ENCODE results near the gene TUBA8. TPM values are rescaled to one million over a fixed set of nuclear protein-coding genes. Genes with fewer than 3 reads are reported as not detected.
"Not testable (repeated sequence)": the region's sequence is repeated elsewhere in the genome, so short reads cannot be mapped to it uniquely, and the experiment has no call there.

TUBA8 gene
- total RNA-seq, 6 donors from 2014 or later = 0.61 to 1.2 (median 0.81) TPM; not detected in 1

GRCh38 chr22:18100781-18101180 is 9.8 kb upstream of the TUBA8 start:
- no peak for TF ChIP-seq EP300 (IDR thresholded peaks at IDR 0.05)
- peaks cover 0 to under 1% (median 0%) of the 10 kb centered on the region in 4 donors for H3K36me3 ChIP-seq
- no peak for ATAC-seq (ENCODE audit: low FRiP score in 2 of 2)
- no peaks in the 10 kb centered on the region for H3K27me3 ChIP-seq
- no peak for DNase-seq
- H3K27ac ChIP-seq = no peak overlapping the region
- H3K9me3 ChIP-seq = no peaks in the 10 kb centered on the region
- WGBS, 2 donors = 91 to 97% methylated on average over 3 of the region's 3 CpGs
- H3K4me3 ChIP-seq = no peak overlapping the region
- no peaks in the 10 kb centered on the region for H3K4me1 ChIP-seq

GRCh38 chr22:18101536-18101935 is 9.1 kb upstream of the TUBA8 start:
- H3K27ac ChIP-seq = no peak overlapping the region
- no peak overlapping the region for H3K4me3 ChIP-seq
- no peaks in the 10 kb centered on the region for H3K4me1 ChIP-seq
- DNase-seq (no peak), ATAC-seq (ENCODE audit: low FRiP score in 2 of 2) (peak in 1 of 2 donors; percentile 34)
- H3K27me3 ChIP-seq = no peaks in the 10 kb centered on the region
- TF ChIP-seq, protein P1, sequence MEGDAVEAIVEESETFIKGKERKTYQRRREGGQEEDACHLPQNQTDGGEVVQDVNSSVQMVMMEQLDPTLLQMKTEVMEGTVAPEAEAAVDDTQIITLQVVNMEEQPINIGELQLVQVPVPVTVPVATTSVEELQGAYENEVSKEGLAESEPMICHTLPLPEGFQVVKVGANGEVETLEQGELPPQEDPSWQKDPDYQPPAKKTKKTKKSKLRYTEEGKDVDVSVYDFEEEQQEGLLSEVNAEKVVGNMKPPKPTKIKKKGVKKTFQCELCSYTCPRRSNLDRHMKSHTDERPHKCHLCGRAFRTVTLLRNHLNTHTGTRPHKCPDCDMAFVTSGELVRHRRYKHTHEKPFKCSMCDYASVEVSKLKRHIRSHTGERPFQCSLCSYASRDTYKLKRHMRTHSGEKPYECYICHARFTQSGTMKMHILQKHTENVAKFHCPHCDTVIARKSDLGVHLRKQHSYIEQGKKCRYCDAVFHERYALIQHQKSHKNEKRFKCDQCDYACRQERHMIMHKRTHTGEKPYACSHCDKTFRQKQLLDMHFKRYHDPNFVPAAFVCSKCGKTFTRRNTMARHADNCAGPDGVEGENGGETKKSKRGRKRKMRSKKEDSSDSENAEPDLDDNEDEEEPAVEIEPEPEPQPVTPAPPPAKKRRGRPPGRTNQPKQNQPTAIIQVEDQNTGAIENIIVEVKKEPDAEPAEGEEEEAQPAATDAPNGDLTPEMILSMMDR (IDR thresholded peaks at IDR 0.05) = no peak
- TF ChIP-seq EP300 (IDR thresholded peaks at IDR 0.05) = no peak
- TF ChIP-seq POLR2A (IDR thresholded peaks at IDR 0.05) = no peak
- no peak for TF ChIP-seq POLR2AphosphoS5 (IDR thresholded peaks at IDR 0.05)
- H3K36me3 ChIP-seq = no peaks in the 10 kb centered on the region
- 80 to 85% methylated on average over 4 of the region's 4 CpGs for WGBS, 2 donors
- H3K9me3 ChIP-seq = no peaks in the 10 kb centered on the region

- no peak for ATAC-seq (ENCODE audit: low FRiP score in 2 of 2)
- Histone ChIP-seq H3K27me3 (no peaks in the 10 kb centered on the region), H3K36me3 (no peaks in the 10 kb centered on the region), H3K4me3 (no peak overlapping the region), H3K4me1 (no peaks in the 10 kb centered on the region), H3K9me3 (no peaks in the 10 kb centered on the region), H3K27ac (no peak overlapping the region)
- DNase-seq = peak in 1 of 2 donors; percentile 60
- TF ChIP-seq EP300 (IDR thresholded peaks at IDR 0.05) (no peak), POLR2AphosphoS5 (IDR thresholded peaks at IDR 0.05) (no peak), POLR2A (IDR thresholded peaks at IDR 0.05) (no peak)
- TF ChIP-seq, protein P1 (IDR thresholded peaks at IDR 0.05) = no peak
- 91 to 92% methylated on average over 14 of the region's 14 CpGs for WGBS, 2 donors
Observed at GRCh38 chr22:18103527-18104269, 6.9 kb upstream of the TUBA8 start.

GRCh38 chr22:18104566-18104965 is 6.0 kb upstream of the TUBA8 start:
- WGBS, 2 donors = 100% methylated on average over 4 of the region's 4 CpGs
- Histone ChIP-seq H3K27me3 (no peaks in the 10 kb centered on the region), H3K4me1 (no peaks in the 10 kb centered on the region), H3K4me3 (no peak overlapping the region), H3K27ac (no peak overlapping the region), H3K9me3 (no peaks in the 10 kb centered on the region), H3K36me3 (no peaks in the 10 kb centered on the region)
- DNase-seq = no peak
- no peak for TF ChIP-seq POLR2AphosphoS5 (IDR thresholded peaks at IDR 0.05)
- no peak for TF ChIP-seq POLR2A (IDR thresholded peaks at IDR 0.05)
- TF ChIP-seq, protein P1 (IDR thresholded peaks at IDR 0.05) = no peak
- no peak for TF ChIP-seq EP300 (IDR thresholded peaks at IDR 0.05)
- no peak for ATAC-seq (ENCODE audit: low FRiP score in 2 of 2)

DNA sequence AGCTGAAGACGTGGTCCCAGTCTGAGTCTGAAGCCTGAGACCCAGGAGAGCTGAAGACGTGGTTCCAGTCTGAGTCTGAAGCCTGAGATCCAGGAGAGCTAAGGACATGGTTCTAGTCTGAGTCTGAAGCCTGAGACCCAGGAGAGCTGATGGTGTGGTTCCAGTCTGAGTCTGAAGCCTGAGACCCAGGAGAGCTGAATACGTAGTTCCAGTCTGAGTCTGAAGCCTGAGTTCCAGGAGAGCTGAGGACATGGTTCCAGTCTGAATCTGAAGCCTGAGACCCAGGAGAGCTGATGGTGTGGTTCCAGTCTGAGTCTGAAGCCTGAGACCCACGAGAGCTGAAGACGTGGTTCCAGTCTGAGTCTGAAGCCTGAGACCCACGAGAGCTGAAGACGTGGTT is 4.6 kb upstream of the TUBA8 start:
- H3K36me3 ChIP-seq; H3K9me3 ChIP-seq; H3K27ac ChIP-seq; H3K27me3 ChIP-seq; ATAC-seq (ENCODE audit: low FRiP score in 2 of 2); H3K4me3 ChIP-seq; DNase-seq: not testable (repeated sequence)
- H3K4me1 ChIP-seq = peaks cover 10 to 13% (median 12%) of the 10 kb centered on the region in 4 donors
- 91 to 94% methylated on average over 6 to 7 of the region's 7 CpGs for WGBS, 2 donors

DNA sequence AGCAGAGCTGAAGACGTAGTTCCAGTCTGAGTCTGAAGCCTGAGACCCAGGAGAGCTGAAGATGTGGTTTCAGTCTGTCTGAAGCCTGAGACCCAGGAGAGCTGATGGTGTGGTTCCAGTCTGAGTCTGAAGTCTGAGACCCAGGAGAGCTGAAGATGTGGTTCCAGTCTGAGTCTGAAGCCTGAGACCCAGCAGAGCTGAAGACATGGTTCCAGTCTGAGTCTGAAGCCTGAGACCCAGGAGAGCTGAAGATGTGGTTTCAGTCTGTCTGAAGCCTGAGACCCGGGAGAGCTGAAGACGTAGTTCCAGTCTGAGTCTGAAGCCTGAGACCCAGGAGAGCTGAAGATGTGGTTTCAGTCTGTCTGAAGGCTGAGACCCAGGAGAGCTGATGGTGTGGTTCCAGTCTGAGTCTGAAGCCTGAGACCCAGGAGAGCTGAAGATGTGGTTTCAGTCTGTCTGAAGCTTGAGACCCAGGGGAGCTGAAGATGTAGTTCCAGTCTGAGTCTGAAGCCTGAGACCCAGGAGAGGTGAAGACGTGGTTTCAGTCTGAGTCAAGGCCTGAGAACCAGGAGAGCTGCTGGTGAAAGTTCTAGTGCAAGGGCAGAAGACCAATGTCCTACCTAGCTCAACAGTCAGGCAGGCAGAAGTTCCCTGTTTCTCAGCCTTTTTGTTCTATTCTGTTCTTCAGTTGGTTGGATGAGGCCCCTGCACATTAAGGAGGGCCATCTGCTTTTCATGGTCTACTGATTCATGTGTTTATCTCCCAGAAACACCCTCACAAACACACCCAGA is 3.9 kb upstream of the TUBA8 start:
- ATAC-seq (ENCODE audit: low FRiP score in 2 of 2); DNase-seq; H3K27ac ChIP-seq; H3K4me3 ChIP-seq; H3K36me3 ChIP-seq; H3K9me3 ChIP-seq: not testable (repeated sequence)
- Histone ChIP-seq H3K27me3 (peaks cover 0 to 16% (median 6%) of the 10 kb centered on the region in 4 donors), H3K4me1 (peaks cover 12 to 20% (median 14%) of the 10 kb centered on the region in 4 donors)
- 43 to 87% methylated on average over 3 to 4 of the region's 4 CpGs for WGBS, 2 donors
